Adrenal gland (tissue), 5 donors: ENCODE measurements around the gene ABO.

Experiments
- CTCF ChIP-seq, 6 experiments: fragments of 450-650 bp in 4 of 6; fragments of 200-600 bp in 2 of 6; sonication (generic) in 1 of 6; IDR thresholded peaks; 1 replicate in 5 of 6; 2 replicates in 1 of 6; pipeline versions ENCODE4 v1.5.1 to v1.8.0; 2016 to 2021; ENCODE audit warnings: antibody characterized with exemption in 6 of 6, mild to moderate bottlenecking in 2 of 6, moderate library complexity in 1 of 6
- POLR2A ChIP-seq, 2 donors: fragments of 450-650 bp; IDR thresholded peaks; one replicate each; pipeline ENCODE4 v1.6.1; 2017; ENCODE audit warnings: antibody characterized with exemption in 2 of 2, mild to moderate bottlenecking in 2 of 2, moderate library complexity in 1 of 2
- donor health status: DM: no; HTN: no; CAD: no.

- TF ChIP-seq CTCF (IDR thresholded peaks at IDR 0.05), result no peak
- no peak for TF ChIP-seq POLR2A (IDR thresholded peaks at IDR 0.05)
Measured at GRCh38 chr9:133257465-133257956, 17.5 kb downstream of the ABO start.
